OCI-LY3 (cell line): ENCODE data around the gene CHST15.

Experiments
- H2AFZ ChIP-seq: fragments of 200-600, 300-600 bp; shearing (Covaris generic); 2 replicates; pipeline ENCODE4 v1.6.0; 2014; ENCODE audit warnings: antibody characterized with exemption, low read depth, low read length
- H3K27ac ChIP-seq: fragments of 200-600, 300-600 bp; sonication (generic); 2 replicates; pipeline ENCODE4 v1.5.1; 2014; ENCODE audit warnings: mild to moderate bottlenecking, low read length, moderate library complexity, mixed read lengths
- H3K27me3 ChIP-seq: fragments of 200-600, 300-600 bp; sonication (generic); 2 replicates; pipeline ENCODE4 v1.6.1; 2014; ENCODE audit warnings: low read depth, low read length, mixed read lengths
- H3K36me3 ChIP-seq: fragments of 200-600, 300-600 bp; sonication (generic); replicated peaks from 2 replicates; pipeline ENCODE3; 2014; ENCODE audit warnings: low read depth, low read length, mixed read lengths
- H3K4me1 ChIP-seq: fragments of 300-600, 200-600 bp; sonication (generic); 2 replicates; pipeline ENCODE4 v1.6.1; 2014; ENCODE audit warnings: low read length, mixed read lengths
- H3K4me2 ChIP-seq: fragments of 200-600, 300-600 bp; sonication (generic); 2 replicates; pipeline ENCODE4 v1.6.1; 2014; ENCODE audit warnings: low read length, mixed read lengths
- H3K4me3 ChIP-seq: fragments of 300-600, 200-600 bp; sonication (generic); 2 replicates; pipeline ENCODE4 v1.5.1; 2014; ENCODE audit warnings: antibody characterized with exemption, mild to moderate bottlenecking, low read length, moderate library complexity
- H3K79me2 ChIP-seq: fragments of 300-600, 200-600 bp; shearing (Covaris generic); 2 replicates; pipeline ENCODE4 v1.6.1; 2014; ENCODE audit warnings: mild to moderate bottlenecking, low read length, mixed read lengths
- H3K9ac ChIP-seq: fragments of 300-600, 200-600 bp; shearing (Covaris generic); 2 replicates; pipeline ENCODE4 v1.6.0; 2014; ENCODE audit warnings: mild to moderate bottlenecking, low read length, moderate library complexity
- H3K9me3 ChIP-seq: fragments of 200-600, 300-600 bp; shearing (Covaris generic); 2 replicates; pipeline ENCODE4 v1.6.1; 2014; ENCODE audit warnings: low read length, mixed read lengths; ENCODE audit not compliant: insufficient read depth
- H4K20me1 ChIP-seq: fragments of 200-600, 300-600 bp; sonication (generic); 2 replicates; pipeline ENCODE4 v1.6.1; 2016; ENCODE audit warnings: low read length, mixed read lengths; ENCODE audit not compliant: insufficient read depth
- EZH2phosphoT487 ChIP-seq: fragments of 200-600 bp; shearing (Covaris generic); IDR thresholded peaks from 2 replicates; pipeline ENCODE4 v1.6.1; 2018; ENCODE audit warnings: antibody characterized with exemption, mixed run types, low read depth
- TF ChIP-seq, protein P1 (sequence below): fragments of 200-600, 300-600 bp; sonication (generic); IDR thresholded peaks from 2 replicates; pipeline ENCODE4 v1.5.1; 2014; ENCODE audit warnings: antibody characterized with exemption, low read length, low read depth

The CHST15 gene

DNA sequence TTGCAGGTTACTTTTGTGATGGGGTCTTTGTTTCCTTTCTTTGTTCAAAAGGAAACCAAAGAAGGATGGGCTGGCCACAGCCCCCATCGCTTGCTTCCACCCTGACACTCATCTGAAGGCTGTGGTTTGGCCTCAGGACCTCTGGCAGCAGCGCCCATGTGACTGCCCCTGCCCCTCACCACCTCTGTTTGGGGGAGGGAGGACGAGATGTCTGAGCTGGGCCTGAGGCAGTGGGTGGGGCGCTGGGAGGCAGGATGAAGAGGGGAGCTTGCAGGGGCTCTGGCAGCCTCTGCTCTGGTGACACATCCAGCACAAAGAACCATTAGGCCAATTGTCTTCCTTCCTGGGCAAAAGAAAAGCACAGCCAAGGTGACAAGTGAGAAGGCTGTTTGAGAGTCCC is 15.9 kb upstream of the CHST15 start:
- Histone ChIP-seq H3K36me3 (no peaks in the 10 kb centered on the region), H3K27me3 (peaks cover 84% of the 10 kb centered on the region), H3K4me3 (no peak overlapping the region), H3K9me3 (no peaks in the 10 kb centered on the region), H3K27ac (no peak overlapping the region), H3K79me2 (no peaks in the 10 kb centered on the region), H4K20me1 (no peaks in the 10 kb centered on the region), H3K9ac (no peak overlapping the region), H3K4me2 (no peak overlapping the region), H2AFZ (no peak overlapping the region), H3K4me1 (peaks cover 27% of the 10 kb centered on the region)
- TF ChIP-seq, protein P1, sequence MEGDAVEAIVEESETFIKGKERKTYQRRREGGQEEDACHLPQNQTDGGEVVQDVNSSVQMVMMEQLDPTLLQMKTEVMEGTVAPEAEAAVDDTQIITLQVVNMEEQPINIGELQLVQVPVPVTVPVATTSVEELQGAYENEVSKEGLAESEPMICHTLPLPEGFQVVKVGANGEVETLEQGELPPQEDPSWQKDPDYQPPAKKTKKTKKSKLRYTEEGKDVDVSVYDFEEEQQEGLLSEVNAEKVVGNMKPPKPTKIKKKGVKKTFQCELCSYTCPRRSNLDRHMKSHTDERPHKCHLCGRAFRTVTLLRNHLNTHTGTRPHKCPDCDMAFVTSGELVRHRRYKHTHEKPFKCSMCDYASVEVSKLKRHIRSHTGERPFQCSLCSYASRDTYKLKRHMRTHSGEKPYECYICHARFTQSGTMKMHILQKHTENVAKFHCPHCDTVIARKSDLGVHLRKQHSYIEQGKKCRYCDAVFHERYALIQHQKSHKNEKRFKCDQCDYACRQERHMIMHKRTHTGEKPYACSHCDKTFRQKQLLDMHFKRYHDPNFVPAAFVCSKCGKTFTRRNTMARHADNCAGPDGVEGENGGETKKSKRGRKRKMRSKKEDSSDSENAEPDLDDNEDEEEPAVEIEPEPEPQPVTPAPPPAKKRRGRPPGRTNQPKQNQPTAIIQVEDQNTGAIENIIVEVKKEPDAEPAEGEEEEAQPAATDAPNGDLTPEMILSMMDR: no peak
- no peak for TF ChIP-seq EZH2phosphoT487

DNA sequence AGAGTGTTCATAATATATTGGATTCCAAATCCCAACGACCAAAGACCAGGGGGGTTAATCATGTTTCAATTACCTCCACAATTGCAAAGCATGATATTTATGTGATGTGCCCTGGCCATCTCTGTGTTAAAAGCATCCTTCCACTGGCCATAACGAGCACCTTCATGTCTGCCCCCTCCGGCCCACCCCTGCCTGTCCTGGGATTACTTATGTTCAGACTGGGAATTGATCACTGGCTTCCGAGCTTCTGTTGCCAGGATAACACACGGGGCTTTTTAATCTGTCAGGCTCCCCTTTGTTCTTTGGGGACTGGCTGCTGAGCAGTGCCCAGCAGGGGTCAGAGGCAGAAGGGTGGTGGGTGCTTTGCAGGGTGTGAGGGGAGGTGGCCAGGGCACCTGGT is 13.7 kb upstream of the CHST15 start:
- peaks cover 27% of the 10 kb centered on the region for H3K4me1 ChIP-seq
- H3K4me2 ChIP-seq: peak overlapping the region; percentile 86
- H3K27me3 ChIP-seq: peaks cover 72% of the 10 kb centered on the region
- peak overlapping the region; percentile 61 for H3K4me3 ChIP-seq
- TF ChIP-seq, protein P1: no peak
- TF ChIP-seq EZH2phosphoT487: no peak
- H4K20me1 ChIP-seq: no peaks in the 10 kb centered on the region
- H3K27ac ChIP-seq: no peak overlapping the region
- H2AFZ ChIP-seq: no peak overlapping the region
- 0 out of 2 replicates have a peak overlapping the region, but pooled peaks have one; percentile 13 for H3K9ac ChIP-seq
- H3K79me2 ChIP-seq: no peaks in the 10 kb centered on the region
- no peaks in the 10 kb centered on the region for H3K9me3 ChIP-seq
- H3K36me3 ChIP-seq: no peaks in the 10 kb centered on the region

- Histone ChIP-seq H4K20me1 (no peaks in the 10 kb centered on the region), H3K9me3 (0 out of 2 replicates have a peak, but pooled peaks cover under 1% of the 10 kb centered on the region), H3K4me3 (peak overlapping the region; percentile 61), H3K27ac (no peak overlapping the region), H3K4me1 (peaks cover 27% of the 10 kb centered on the region), H3K4me2 (peak overlapping the region; percentile 86), H3K27me3 (peaks cover 65% of the 10 kb centered on the region), H3K36me3 (peaks cover 2% of the 10 kb centered on the region), H2AFZ (no peak overlapping the region), H3K9ac (0 out of 2 replicates have a peak overlapping the region, but pooled peaks have one; percentile 13), H3K79me2 (no peaks in the 10 kb centered on the region)
- TF ChIP-seq, protein P1: no peak
- TF ChIP-seq EZH2phosphoT487: no peak
Observed at GRCh38 chr10:124106241-124106879, 13.0 kb upstream of the CHST15 start.

DNA sequence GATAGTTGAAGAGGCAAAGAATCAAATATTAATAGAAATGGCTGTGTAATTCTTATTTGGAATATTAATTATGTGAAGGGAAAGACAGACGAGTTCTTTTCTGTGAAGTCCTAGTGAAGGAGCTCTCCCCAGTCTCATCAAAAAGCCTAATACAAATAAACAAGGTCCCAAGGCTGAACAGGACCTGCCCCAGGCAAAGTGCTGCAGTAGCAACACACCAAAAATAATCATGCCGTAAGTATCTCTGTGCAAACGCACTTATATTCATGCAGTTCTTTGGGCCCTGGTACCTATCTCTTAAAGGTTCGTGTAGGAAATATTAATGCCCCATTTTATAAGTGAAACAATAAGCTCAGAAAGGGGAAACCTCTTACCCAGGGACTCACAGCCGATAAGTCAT is 12.2 kb upstream of the CHST15 start:
- no peak for TF ChIP-seq EZH2phosphoT487
- TF ChIP-seq, protein P1: no peak
- Histone ChIP-seq H3K27ac (no peak overlapping the region), H3K9ac (no peak overlapping the region), H2AFZ (no peak overlapping the region), H3K4me1 (peaks cover 28% of the 10 kb centered on the region), H3K27me3 (peaks cover 60% of the 10 kb centered on the region), H3K9me3 (0 out of 2 replicates have a peak, but pooled peaks cover 4% of the 10 kb centered on the region), H3K79me2 (no peaks in the 10 kb centered on the region), H3K4me2 (peak overlapping the region; percentile 86), H4K20me1 (no peaks in the 10 kb centered on the region), H3K36me3 (peaks cover 5% of the 10 kb centered on the region), H3K4me3 (peak overlapping the region; percentile 61; the same call in 1 of the 2 replicates)
